ENCODE results near the gene PLEKHN1.

The PLEKHN1 gene

GRCh38 chr1:962381-963300 lies 3.6 kb upstream of the PLEKHN1 start:
- no peak for DNase-seq

GRCh38 chr1:963301-963651 lies 3.0 kb upstream of the PLEKHN1 start:
- DNase-seq = no peak

GRCh38 chr1:963746-964525 lies 2.3 kb upstream of the PLEKHN1 start:
- no peak for DNase-seq

GRCh38 chr1:964691-965525 lies 1.4 kb upstream of the PLEKHN1 start:
- DNase-seq = no peak

GRCh38 chr1:965526-966134 lies 652 bp upstream of the PLEKHN1 start:
- no peak for DNase-seq

- DNase-seq = no peak
Observed at GRCh38 chr1:966704-967300, 520 bp downstream of the PLEKHN1 start.

- DNase-seq = no peak
Observed at GRCh38 chr1:967466-968343, 1.4 kb downstream of the PLEKHN1 start.

GRCh38 chr1:969260-969855 lies 3.1 kb downstream of the PLEKHN1 start:
- DNase-seq = no peak

- no peak for DNase-seq
Observed at GRCh38 chr1:970242-970972, 4.1 kb downstream of the PLEKHN1 start.

GRCh38 chr1:970973-971730 lies 4.9 kb downstream of the PLEKHN1 start:
- DNase-seq = no peak

- no peak for DNase-seq
Observed at GRCh38 chr1:971751-972506, 5.6 kb downstream of the PLEKHN1 start.

GRCh38 chr1:972726-973458 lies 6.6 kb downstream of the PLEKHN1 start:
- no peak for DNase-seq

GRCh38 chr1:973459-974292 lies 7.4 kb downstream of the PLEKHN1 start:
- DNase-seq = no peak

- no peak for DNase-seq
Observed at GRCh38 chr1:974293-974640, 8.0 kb downstream of the PLEKHN1 start.

- DNase-seq = no peak
Observed at GRCh38 chr1:974687-975328, 8.5 kb downstream of the PLEKHN1 start.

- DNase-seq = no peak
Observed at GRCh38 chr1:975365-975764, 9.1 kb downstream of the PLEKHN1 start.
